ENCODE results near the gene EMC1.

Gene EMC1

GRCh38 chr1:19213580-19213979, 37.7 kb downstream of the EMC1 start:
- DNase-seq, result no peak

GRCh38 chr1:19212167-19212566, 39.2 kb downstream of the EMC1 start:
- no peak for DNase-seq

- DNase-seq, result peak; percentile 35
These were observed 40.4 kb downstream of the EMC1 start for GRCh38 chr1:19210772-19211549.

GRCh38 chr1:19209990-19210771, 41.1 kb downstream of the EMC1 start, which contains the start of gene UBR4:
Gene UBR4, minus strand, starts transcription at chr1:19210266. Its CDS starts 18 bp downstream, at chr1:19210248.
- peak; percentile 94 for DNase-seq

- DNase-seq, result peak; percentile 67
These were observed 41.8 kb downstream of the EMC1 start for GRCh38 chr1:19209439-19209989.

- peak; percentile 13 for DNase-seq
These were observed 42.5 kb downstream of the EMC1 start for GRCh38 chr1:19208710-19209438.

- peak; percentile 64 for DNase-seq
These were observed 44.4 kb downstream of the EMC1 start for GRCh38 chr1:19206947-19207346.

GRCh38 chr1:19205845-19206244, 45.5 kb downstream of the EMC1 start:
- peak; percentile 36 for DNase-seq

GRCh38 chr1:19205403-19205802, 45.9 kb downstream of the EMC1 start:
- DNase-seq, result no peak

- DNase-seq, result no peak
These were observed 46.7 kb downstream of the EMC1 start for GRCh38 chr1:19204446-19205266.

GRCh38 chr1:19203440-19203839, 47.9 kb downstream of the EMC1 start:
- DNase-seq, result no peak

- peak; percentile 37 for DNase-seq
These were observed 48.9 kb downstream of the EMC1 start for GRCh38 chr1:19202396-19202795.

GRCh38 chr1:19199969-19200604, 51.2 kb downstream of the EMC1 start:
- no peak for DNase-seq

- no peak for DNase-seq
These were observed 51.9 kb downstream of the EMC1 start for GRCh38 chr1:19199329-19199968.

- DNase-seq, result no peak
These were observed 52.5 kb downstream of the EMC1 start for GRCh38 chr1:19198820-19199219.

GRCh38 chr1:19197845-19198244, 53.5 kb downstream of the EMC1 start:
- DNase-seq, result peak; percentile 72

GRCh38 chr1:19196331-19196730, 55.0 kb downstream of the EMC1 start:
- DNase-seq, result no peak

GRCh38 chr1:19193004-19193403, 58.3 kb downstream of the EMC1 start:
- DNase-seq, result no peak

GRCh38 chr1:19191811-19192210, 59.5 kb downstream of the EMC1 start:
- DNase-seq, result no peak

- no peak for DNase-seq
These were observed 60.9 kb downstream of the EMC1 start for GRCh38 chr1:19190468-19190867.

GRCh38 chr1:19189270-19189669, 62.1 kb downstream of the EMC1 start:
- no peak for DNase-seq
